Measurements from ENCODE around the gene PAM16. TPM values are rescaled to one million over a fixed set of nuclear protein-coding genes. Genes with fewer than 3 reads are reported as not detected.

The PAM16 gene
- total and polyA plus RNA-seq, 9 of the 15 experiments (the other 6 are each of a cell fraction or from before 2014, with no cell fraction given) = 38.7 to 273 (median 79.3) TPM

DNA sequence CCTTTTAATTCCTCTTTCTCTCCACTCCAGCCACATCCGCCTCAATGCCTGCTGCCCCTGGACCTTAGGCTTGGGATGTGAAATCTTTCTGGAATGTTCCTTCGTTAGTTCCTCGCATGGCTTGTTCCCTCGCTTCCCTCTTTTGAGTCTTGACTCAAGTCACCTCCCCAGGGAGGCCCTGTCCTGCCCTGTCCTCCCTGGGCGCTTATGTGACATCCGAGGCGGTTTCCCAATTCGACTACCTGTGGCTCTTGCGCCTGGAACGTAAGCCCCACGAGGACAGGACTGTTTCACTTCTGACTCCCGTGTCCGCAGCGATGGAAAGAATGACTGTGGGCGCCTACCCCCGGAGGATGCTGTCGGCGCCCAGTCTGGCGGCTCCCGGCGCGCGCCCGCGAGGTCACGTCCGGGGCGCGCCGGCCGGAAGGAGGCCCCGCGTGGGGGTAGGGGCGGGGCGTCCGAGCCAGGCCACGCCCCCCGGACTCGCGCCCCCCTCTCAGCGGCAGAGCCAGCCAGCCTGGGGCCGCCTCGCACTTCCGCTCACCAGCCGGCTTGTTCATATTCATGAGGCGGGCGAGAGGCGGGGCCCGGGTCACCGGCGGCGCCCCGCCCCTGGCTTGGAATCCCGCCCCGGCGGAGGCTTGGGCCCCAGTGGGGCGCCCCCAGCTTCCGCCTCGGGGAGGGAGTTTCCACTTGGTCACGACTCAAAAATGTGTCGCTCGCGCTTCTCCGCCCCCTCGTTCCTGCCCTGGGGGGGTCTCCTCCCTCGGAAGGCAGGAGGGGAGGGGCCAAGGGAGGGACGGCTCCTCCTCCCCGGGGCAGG lies 43.7 kb downstream of the PAM16 start (continued):
- TF ChIP-seq SRF (CRISPR knock-in tag; IDR thresholded peaks at IDR 0.05) = peak in 1 of 2 experiments; percentile 70; a peak in 2 of 4 replicates
- peak; percentile 65 for TF ChIP-seq TBP (optimal IDR thresholded peaks at IDR 0.05; ENCODE audit: low read depth, low read length)
- TF ChIP-seq ZNF263 (CRISPR knock-in tag; IDR thresholded peaks at IDR 0.05; ENCODE audit: borderline replicate concordance) = peak; percentile 31; the same call in 1 of the 2 replicates
- TF ChIP-seq CBFA2T3 (IDR thresholded peaks at IDR 0.05) = 0 out of 2 replicates have a peak, but pooled peaks have one; percentile 3
- peak; percentile 86 for TF ChIP-seq CREB1 (IDR thresholded peaks at IDR 0.05)
- peak; percentile 75; the same call in 1 of the 2 replicates for TF ChIP-seq CREB1 (CRISPR knock-in tag; IDR thresholded peaks at IDR 0.05)
- TF ChIP-seq, protein P1, sequence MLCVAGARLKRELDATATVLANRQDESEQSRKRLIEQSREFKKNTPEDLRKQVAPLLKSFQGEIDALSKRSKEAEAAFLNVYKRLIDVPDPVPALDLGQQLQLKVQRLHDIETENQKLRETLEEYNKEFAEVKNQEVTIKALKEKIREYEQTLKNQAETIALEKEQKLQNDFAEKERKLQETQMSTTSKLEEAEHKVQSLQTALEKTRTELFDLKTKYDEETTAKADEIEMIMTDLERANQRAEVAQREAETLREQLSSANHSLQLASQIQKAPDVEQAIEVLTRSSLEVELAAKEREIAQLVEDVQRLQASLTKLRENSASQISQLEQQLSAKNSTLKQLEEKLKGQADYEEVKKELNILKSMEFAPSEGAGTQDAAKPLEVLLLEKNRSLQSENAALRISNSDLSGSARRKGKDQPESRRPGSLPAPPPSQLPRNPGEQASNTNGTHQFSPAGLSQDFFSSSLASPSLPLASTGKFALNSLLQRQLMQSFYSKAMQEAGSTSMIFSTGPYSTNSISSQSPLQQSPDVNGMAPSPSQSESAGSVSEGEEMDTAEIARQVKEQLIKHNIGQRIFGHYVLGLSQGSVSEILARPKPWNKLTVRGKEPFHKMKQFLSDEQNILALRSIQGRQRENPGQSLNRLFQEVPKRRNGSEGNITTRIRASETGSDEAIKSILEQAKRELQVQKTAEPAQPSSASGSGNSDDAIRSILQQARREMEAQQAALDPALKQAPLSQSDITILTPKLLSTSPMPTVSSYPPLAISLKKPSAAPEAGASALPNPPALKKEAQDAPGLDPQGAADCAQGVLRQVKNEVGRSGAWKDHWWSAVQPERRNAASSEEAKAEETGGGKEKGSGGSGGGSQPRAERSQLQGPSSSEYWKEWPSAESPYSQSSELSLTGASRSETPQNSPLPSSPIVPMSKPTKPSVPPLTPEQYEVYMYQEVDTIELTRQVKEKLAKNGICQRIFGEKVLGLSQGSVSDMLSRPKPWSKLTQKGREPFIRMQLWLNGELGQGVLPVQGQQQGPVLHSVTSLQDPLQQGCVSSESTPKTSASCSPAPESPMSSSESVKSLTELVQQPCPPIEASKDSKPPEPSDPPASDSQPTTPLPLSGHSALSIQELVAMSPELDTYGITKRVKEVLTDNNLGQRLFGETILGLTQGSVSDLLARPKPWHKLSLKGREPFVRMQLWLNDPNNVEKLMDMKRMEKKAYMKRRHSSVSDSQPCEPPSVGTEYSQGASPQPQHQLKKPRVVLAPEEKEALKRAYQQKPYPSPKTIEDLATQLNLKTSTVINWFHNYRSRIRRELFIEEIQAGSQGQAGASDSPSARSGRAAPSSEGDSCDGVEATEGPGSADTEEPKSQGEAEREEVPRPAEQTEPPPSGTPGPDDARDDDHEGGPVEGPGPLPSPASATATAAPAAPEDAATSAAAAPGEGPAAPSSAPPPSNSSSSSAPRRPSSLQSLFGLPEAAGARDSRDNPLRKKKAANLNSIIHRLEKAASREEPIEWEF (CRISPR knock-in tag; IDR thresholded peaks at IDR 0.05) = no peak

Measured in K562 (cell line).